Nephron (organoid): ENCODE data around the gene OXT.

Source experiments
- H3K27ac Mint-ChIP-seq, 3 experiments: 2 replicates each; pipeline ENCODE4 v1.8.0; 2020; ENCODE audit warnings: mixed read lengths in 3 of 3, mild to moderate bottlenecking in 2 of 3, moderate library complexity in 1 of 3
- H3K27me3 Mint-ChIP-seq: 2 replicates; pipeline ENCODE4 v1.8.0; 2021; ENCODE audit warnings: low read depth, mild to moderate bottlenecking, moderate library complexity, mixed read lengths
- H3K36me3 Mint-ChIP-seq: 2 replicates; pipeline ENCODE4 v1.8.0; 2020; ENCODE audit warnings: low read depth, mixed read lengths
- H3K4me1 Mint-ChIP-seq: 2 replicates; pipeline ENCODE4 v1.8.0; 2020; ENCODE audit warnings: mixed read lengths
- H3K4me3 Mint-ChIP-seq, 3 experiments: 2 replicates each; pipeline ENCODE4 v1.8.0; 2020; ENCODE audit warnings: mild to moderate bottlenecking in 3 of 3, mixed read lengths in 3 of 3, moderate library complexity in 2 of 3
- H3K9me3 Mint-ChIP-seq: 2 replicates; pipeline ENCODE4 v1.8.0; 2020; ENCODE audit warnings: mixed read lengths
- CTCF ChIP-seq, 3 experiments: fragments of 200-600 bp; sonication (generic); IDR thresholded peaks; one replicate each; pipeline ENCODE4 v1.5.0; 2021; ENCODE audit warnings: antibody characterized with exemption in 3 of 3; ENCODE audit not compliant: unreplicated experiment in 3 of 3

The OXT gene

GRCh38 chr20:3106658-3107463, 35.4 kb downstream of the OXT start:
- Mint-ChIP-seq H3K4me3 (no peak overlapping the region), H3K27ac (no peak overlapping the region), H3K27me3 (no peaks in the 10 kb centered on the region), H3K4me1 (no peaks in the 10 kb centered on the region), H3K9me3 (no peaks in the 10 kb centered on the region), H3K36me3 (peaks cover 8% of the 10 kb centered on the region)
- TF ChIP-seq CTCF (IDR thresholded peaks at IDR 0.05; ENCODE audit: unreplicated experiment in 3 of 3), result no peak

GRCh38 chr20:3107464-3108025, 36.1 kb downstream of the OXT start:
- no peak for TF ChIP-seq CTCF (IDR thresholded peaks at IDR 0.05; ENCODE audit: unreplicated experiment in 3 of 3)
- Mint-ChIP-seq H3K36me3 (peaks cover 12% of the 10 kb centered on the region), H3K27ac (no peak overlapping the region), H3K27me3 (no peaks in the 10 kb centered on the region), H3K9me3 (no peaks in the 10 kb centered on the region), H3K4me1 (no peaks in the 10 kb centered on the region), H3K4me3 (no peak overlapping the region)

- no peak overlapping the region for H3K4me3 Mint-ChIP-seq
- H3K27me3 Mint-ChIP-seq, result no peaks in the 10 kb centered on the region
- no peaks in the 10 kb centered on the region for H3K9me3 Mint-ChIP-seq
- TF ChIP-seq CTCF (IDR thresholded peaks at IDR 0.05; ENCODE audit: unreplicated experiment in 3 of 3), result no peak
- no peaks in the 10 kb centered on the region for H3K4me1 Mint-ChIP-seq
- H3K27ac Mint-ChIP-seq, result no peak overlapping the region
- peaks cover 19% of the 10 kb centered on the region for H3K36me3 Mint-ChIP-seq
Observed at GRCh38 chr20:3109350-3110302, 38.2 kb downstream of the OXT start.

- Mint-ChIP-seq H3K9me3 (no peaks in the 10 kb centered on the region), H3K4me1 (no peaks in the 10 kb centered on the region), H3K27ac (no peak overlapping the region), H3K27me3 (no peaks in the 10 kb centered on the region), H3K36me3 (peaks cover 21% of the 10 kb centered on the region), H3K4me3 (no peak overlapping the region)
- TF ChIP-seq CTCF (IDR thresholded peaks at IDR 0.05; ENCODE audit: unreplicated experiment in 3 of 3), result no peak
Observed at GRCh38 chr20:3111507-3111906, 40.1 kb downstream of the OXT start.

GRCh38 chr20:3111995-3112394, 40.6 kb downstream of the OXT start:
- no peak for TF ChIP-seq CTCF (IDR thresholded peaks at IDR 0.05; ENCODE audit: unreplicated experiment in 3 of 3)
- Mint-ChIP-seq H3K9me3 (no peaks in the 10 kb centered on the region), H3K36me3 (peaks cover 21% of the 10 kb centered on the region), H3K27me3 (no peaks in the 10 kb centered on the region), H3K4me3 (no peak overlapping the region), H3K4me1 (no peaks in the 10 kb centered on the region), H3K27ac (no peak overlapping the region)
